HG03558 (cell line): ENCODE measurements around the gene DHRS7B.
"Not testable (repeated sequence)": the region's sequence is repeated elsewhere in the genome, so short reads cannot be mapped to it uniquely, and the experiment has no call there.

Experiments used
- ATAC-seq: cut with Tn5 transposase; IDR thresholded peaks from one replicate; pipeline ENCODE4 v1.9.1; 2021; ENCODE audit warnings: moderate number of reproducible peaks; ENCODE audit not compliant: unreplicated experiment; ENCODE audit errors: extremely low read depth

The DHRS7B gene

DNA sequence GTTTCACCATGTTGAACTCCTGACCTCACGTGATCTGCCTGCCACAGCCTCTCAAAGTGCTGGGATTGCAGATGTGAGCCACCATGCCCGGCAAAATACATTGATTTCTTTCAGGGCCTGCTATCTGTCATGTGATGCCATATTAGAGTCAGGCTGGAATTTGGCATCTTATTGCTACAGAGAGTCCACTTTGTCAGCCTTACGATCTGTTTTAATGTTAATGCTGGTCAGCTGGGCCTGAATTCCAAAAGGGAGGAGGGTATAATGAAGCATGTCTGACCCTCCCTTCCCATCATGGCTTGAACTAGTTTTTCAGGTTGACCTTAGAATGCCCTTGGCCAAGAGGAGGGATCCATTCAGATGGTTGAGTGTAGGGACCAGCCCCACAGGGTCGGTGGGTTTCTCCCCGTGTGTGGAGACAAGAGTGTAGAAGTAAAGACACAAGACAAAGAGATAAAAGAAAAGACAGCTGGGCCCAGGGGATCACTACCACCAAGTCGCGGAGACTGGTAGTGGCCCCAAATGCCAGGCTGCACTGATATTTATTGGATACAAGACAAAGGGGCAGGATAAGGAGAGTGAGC, 19.6 kb upstream of the DHRS7B start:
- ATAC-seq: not testable (repeated sequence)

- no peak for ATAC-seq
Measured at GRCh38 chr17:21108651-21109050, 18.1 kb upstream of the DHRS7B start.

GRCh38 chr17:21113049-21113690, 13.6 kb upstream of the DHRS7B start:
- ATAC-seq: no peak

- ATAC-seq: no peak
Measured at GRCh38 chr17:21113716-21114115, 13.0 kb upstream of the DHRS7B start.

- not testable (repeated sequence) for ATAC-seq
Measured at GRCh38 chr17:21114791-21115190, 12.0 kb upstream of the DHRS7B start.

- ATAC-seq: no peak
Measured at GRCh38 chr17:21119247-21119918, 7.4 kb upstream of the DHRS7B start.

DNA sequence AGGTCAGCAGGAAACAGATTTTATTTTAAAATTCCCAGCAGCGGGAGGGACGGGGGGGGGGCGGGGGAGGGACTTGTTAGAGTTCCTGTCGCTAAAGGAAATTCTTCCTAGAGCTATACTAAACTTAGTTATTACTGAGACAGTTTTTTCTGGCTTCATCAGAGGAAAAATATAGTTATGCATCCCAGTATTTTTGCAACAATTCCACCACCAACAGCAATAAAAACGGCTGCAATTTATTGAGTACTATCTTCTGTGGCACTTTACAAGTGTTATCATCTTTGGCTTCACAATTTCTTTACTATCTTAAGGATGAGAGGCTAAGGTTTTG, 6.9 kb upstream of the DHRS7B start:
- no peak for ATAC-seq

- ATAC-seq: no peak
Measured at GRCh38 chr17:21124086-21124485, 2.7 kb upstream of the DHRS7B start.

DNA sequence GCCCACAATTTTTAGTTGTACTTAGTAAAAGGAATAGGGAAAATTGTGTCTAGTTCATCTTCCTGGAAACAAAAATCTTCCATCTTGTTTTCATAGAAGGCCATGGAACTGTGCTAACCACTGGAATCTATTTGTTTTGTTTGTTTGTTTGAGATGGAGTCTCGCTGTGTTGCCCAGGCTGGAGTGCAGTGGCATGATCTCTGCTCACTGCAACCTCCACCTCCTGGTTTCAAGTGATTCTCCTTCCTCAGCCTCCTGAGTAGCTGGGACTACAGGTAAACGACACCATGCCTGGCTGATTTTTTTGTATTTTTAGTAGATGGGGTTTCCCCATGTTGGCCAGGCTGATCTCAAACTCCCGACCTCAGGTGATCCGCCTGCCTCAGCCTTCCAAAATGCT, 2.2 kb upstream of the DHRS7B start:
- ATAC-seq: not testable (repeated sequence)

- no peak for ATAC-seq
Measured at GRCh38 chr17:21125862-21126261, 902 bp upstream of the DHRS7B start.

DNA sequence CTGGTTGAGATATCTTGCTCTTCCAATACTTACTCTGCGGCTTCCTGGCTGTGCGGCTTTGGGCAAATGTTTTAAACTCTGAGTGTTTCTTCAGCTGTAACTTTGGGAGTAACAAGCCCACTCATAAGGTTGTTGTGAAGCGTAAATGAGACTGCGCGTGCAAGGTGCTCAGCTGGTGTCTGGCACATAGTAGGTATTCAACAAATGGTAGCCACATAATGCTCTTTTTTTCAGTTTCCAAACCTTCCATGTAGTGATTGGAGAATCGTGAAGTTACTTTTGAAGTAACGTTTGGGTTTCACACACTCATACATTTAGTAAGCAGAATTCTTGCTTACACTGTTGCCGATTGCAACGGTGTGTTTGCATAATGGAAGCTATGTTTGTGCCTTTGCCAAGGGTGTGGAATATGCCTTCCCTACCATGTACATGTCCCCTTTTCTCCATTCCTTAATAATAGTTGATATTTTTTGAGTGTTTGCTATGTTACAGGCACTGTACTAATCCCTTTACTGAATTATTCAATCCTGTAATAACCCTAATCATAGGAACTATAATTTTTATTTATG, 829 bp downstream of the DHRS7B start:
- no peak for ATAC-seq

- no peak for ATAC-seq
Measured at GRCh38 chr17:21129023-21129681, 2.4 kb downstream of the DHRS7B start.

GRCh38 chr17:21131137-21131536, 4.4 kb downstream of the DHRS7B start:
- ATAC-seq: no peak

DNA sequence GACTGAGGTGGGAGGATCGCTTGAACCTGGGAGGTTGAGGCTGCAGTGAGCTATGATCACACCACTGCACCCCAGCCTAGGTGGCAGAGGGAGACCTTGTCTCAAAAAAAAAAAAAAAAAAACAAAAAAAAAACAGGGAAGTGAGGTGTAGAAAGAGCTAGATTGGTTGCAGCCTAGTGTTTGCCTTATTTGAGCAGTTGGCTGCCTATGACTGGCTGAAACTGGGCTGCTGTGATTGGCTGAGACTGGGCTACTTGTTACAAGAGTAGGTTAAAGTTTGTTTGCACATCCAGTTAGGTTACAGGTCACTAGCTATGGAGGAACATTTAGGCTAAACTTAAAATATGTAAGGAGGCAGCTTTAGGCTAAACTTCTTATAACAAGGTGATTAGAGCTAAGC, 5.7 kb downstream of the DHRS7B start:
- ATAC-seq: no peak

DNA sequence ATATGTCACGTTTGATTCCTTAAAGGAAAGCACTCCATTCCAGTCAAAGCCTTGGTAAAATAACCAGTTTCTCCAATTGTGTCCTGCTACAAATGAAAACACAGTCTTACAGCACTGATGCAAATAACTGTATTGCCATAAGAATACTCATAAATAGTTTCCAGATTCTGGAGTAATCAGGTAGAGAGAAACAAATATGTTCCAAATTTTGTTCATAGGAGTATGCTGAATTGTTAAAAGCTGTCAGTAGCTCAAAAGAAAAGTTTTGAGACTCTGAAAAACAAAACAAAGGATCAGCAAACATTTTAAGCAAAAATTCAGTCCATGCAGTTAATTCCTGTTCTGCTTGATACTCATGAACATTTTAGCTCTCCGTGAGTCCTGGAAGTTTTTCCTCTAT, 7.8 kb downstream of the DHRS7B start:
- no peak for ATAC-seq

DNA sequence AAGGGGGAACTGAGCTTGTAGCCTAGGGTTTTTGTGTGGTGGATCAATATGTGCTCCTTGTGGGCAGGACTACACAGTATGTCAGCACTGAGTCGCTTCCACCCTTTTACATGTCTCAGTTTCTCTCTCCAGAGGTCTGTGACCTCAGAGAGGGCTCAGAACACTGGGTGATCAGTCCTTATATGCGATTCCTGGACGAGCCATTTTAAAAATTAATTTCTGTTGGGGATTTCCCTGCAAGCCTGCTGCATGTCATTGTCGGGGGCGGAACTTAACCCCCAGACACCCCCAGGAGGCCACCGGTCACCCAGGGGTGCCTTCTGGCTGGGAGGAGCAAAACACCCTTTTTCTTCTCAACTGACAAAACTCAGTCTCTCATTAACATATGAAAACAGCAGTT, 14.1 kb downstream of the DHRS7B start:
- ATAC-seq: no peak

GRCh38 chr17:21141331-21141730, 14.6 kb downstream of the DHRS7B start:
- ATAC-seq: no peak

DNA sequence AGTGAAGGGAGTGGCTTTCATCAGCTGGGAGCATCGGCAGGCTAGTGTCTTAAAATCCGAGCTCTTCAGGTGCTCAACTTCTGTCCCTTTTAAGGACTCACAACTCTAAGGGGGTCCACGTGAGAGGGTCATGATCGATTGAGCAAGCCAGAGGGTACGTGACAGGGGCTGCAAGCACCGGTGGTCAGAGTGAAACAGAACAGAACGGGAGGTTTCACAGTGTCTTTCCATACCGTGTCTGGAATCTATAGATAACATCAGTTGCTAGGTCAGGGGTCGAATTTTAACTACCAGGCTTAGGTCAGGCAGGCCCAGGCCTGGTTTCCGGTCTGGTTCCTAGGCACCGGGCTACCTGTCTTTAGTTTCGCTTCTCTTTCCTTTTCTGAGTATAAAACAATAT, 15.3 kb downstream of the DHRS7B start:
- ATAC-seq: not testable (repeated sequence)

- ATAC-seq: no peak
Measured at GRCh38 chr17:21143695-21144094, 16.9 kb downstream of the DHRS7B start.

DNA sequence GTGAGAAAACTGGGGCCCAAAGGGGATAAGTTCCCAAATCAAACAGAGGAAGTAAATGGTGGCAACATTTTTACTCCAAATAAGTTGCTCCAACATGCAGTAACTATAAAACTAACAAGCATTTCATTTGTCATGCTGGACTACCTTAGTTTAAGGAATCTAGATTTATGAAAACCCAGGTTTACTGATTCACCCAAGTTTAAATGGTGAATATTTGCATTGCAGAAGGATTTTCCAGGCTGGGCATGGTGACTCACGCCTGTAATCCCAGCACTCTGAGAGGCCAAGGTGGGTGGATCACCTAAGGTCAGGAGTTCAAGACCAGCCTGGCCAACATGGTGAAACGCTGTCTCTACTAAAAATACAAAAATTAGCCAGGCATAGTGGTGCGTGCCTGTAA, 17.5 kb downstream of the DHRS7B start:
- not testable (repeated sequence) for ATAC-seq

DNA sequence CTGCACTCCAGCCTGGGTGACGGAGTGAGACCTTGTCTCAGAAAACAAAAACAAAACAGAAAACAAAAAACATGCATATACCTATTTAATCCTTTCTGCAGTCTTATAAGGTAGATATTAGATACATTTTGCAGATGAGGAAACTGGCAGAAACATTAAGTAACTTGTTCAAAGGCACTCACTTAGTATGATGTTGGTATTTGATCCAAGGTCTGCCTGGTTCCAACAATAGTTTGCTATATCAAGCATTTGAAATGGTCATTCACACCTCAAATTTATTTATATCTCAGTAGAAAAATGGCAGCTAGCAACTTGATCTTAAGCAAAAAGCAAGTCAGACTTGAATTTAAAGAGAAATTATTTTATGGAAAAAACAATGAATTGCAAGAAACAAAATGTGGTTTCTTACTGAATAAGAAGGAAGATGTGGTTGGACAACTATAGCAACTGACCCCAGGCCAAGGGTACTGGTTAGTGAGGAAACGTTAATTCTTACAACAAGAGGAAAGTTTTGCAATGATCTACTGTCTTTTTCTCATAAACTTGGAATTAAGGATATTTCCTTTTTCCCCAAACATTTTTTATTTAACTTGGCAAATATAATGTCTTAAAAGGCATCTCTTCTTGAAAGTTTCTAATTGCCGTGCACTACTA, 19.7 kb downstream of the DHRS7B start:
- no peak for ATAC-seq
